ENCODE results near the gene MAG.

MAG gene

GRCh38 chr19:35306473-35307246, 14.7 kb downstream of the MAG start:
- no peak for DNase-seq (ENCODE audit: insufficient read length, low spot score)
- no peak for FAIRE-seq
- no peak for TF ChIP-seq POLR2A (IDR thresholded peaks at IDR 0.05; ENCODE audit: low read depth, low read length)

- FAIRE-seq: no peak
- TF ChIP-seq POLR2A (IDR thresholded peaks at IDR 0.05; ENCODE audit: low read depth, low read length): no peak
These were observed 16.0 kb downstream of the MAG start for GRCh38 chr19:35307931-35308330.

GRCh38 chr19:35308910-35309309, 16.9 kb downstream of the MAG start:
- FAIRE-seq: no peak
- DNase-seq (ENCODE audit: insufficient read length, low spot score): no peak
- no peak for TF ChIP-seq POLR2A (IDR thresholded peaks at IDR 0.05; ENCODE audit: low read depth, low read length)

More at GRCh38 chr19:35307931-35308330, 16.0 kb downstream of the MAG start:
- DNase-seq (ENCODE audit: insufficient read length, low spot score): no peak

DNA sequence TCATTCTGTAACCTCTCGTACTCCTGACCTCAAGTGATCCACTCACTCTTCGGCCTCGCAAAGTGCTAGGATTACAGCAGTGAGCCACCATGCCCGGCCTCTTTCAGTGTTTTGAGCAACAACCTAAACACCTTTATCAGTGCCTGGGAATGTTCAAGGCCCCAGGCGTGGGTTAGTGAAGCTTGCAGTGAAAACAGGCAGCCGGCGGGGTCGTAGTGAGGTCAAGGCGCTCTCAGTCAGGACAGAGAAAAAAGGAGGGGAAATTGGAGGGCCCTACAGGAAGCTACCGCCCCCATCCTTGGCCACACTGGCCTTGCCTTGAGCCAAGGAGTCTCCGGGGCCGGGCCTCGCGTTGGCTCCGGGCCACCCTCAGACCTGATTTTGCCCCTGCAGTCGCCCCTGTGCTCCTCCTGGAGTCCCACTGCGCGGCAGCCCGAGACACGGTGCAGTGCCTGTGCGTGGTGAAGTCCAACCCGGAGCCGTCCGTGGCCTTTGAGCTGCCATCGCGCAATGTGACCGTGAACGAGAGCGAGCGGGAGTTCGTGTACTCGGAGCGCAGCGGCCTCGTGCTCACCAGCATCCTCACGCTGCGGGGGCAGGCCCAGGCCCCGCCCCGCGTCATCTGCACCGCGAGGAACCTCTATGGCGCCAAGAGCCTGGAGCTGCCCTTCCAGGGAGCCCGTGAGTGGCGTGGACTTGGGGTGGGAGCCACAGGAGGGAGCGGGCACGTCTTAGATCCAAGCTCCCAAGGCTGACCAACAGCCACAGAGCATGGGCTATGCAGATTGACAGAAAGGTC, 17.7 kb downstream of the MAG start:
- TF ChIP-seq POLR2A (IDR thresholded peaks at IDR 0.05; ENCODE audit: low read depth, low read length): no peak
- FAIRE-seq: no peak
- DNase-seq (ENCODE audit: insufficient read length, low spot score): no peak

- DNase-seq (ENCODE audit: insufficient read length, low spot score) (no peak), FAIRE-seq (no peak)
- no peak for TF ChIP-seq POLR2A (IDR thresholded peaks at IDR 0.05; ENCODE audit: low read depth, low read length)
These were observed 18.4 kb downstream of the MAG start for GRCh38 chr19:35310331-35310730.

- TF ChIP-seq POLR2A (IDR thresholded peaks at IDR 0.05; ENCODE audit: low read depth, low read length): no peak
- no peak for DNase-seq (ENCODE audit: insufficient read length, low spot score)
- no peak for FAIRE-seq
These were observed 19.0 kb downstream of the MAG start for GRCh38 chr19:35310811-35311465.

DNA sequence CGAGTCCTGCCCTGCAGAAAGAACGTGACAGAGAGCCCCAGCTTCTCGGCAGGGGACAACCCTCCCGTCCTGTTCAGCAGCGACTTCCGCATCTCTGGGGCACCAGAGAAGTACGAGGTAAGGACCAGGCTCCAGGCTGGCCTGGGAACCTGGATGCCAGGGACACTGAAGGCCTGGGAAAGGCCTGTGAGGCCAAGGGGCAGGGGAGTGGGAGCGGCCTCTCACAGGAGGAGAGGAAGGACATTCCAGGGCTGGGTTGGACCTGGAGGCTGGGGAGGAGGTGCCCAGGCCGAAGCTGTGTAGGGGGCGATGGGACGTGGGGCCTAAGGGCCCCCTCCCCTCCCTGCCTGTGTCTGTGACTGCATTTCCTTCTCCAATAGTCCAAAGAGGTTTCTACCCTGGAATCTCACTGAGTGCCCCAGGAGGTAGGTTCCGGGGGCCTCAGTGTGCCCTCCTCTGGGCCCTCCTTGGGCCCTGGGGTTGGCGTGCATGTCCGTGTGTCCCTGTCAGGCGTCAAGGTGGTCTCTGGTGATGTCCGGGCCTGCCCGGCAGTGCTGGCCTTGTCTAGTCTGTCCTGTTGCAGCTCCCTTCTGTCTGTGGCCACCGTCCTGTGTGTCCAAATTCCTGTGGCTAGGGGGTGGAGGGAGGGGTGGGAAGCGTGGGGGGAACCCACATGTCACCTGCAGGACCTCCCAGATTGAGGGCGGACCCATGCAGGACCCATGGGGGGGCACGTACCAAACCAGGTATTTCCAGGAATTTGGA, 20.1 kb downstream of the MAG start:
- FAIRE-seq (no peak), DNase-seq (ENCODE audit: insufficient read length, low spot score) (no peak)
- TF ChIP-seq POLR2A (IDR thresholded peaks at IDR 0.05; ENCODE audit: low read depth, low read length): no peak

DNA sequence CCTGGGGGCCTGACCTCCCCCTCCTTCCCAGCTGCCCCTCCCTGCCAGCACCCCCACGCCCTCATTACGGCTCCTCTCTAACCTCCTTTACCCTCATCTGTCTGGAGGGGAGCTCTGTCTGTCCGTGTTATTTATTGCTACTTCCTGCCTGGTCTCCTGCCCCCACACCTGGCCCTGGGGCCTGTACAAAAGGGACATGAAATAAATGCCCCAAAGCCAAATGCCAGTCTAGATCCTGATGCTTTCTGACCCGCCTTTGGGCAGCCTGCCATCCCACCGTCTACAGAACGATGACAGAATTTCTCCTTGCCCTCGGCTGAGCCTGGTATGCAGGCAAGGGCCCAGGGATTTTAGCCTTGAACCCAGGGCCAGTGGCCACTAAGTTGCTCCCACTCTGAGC, 21.6 kb downstream of the MAG start:
- FAIRE-seq (no peak), DNase-seq (ENCODE audit: insufficient read length, low spot score) (no peak)
- no peak for TF ChIP-seq POLR2A (IDR thresholded peaks at IDR 0.05; ENCODE audit: low read depth, low read length)

DNA sequence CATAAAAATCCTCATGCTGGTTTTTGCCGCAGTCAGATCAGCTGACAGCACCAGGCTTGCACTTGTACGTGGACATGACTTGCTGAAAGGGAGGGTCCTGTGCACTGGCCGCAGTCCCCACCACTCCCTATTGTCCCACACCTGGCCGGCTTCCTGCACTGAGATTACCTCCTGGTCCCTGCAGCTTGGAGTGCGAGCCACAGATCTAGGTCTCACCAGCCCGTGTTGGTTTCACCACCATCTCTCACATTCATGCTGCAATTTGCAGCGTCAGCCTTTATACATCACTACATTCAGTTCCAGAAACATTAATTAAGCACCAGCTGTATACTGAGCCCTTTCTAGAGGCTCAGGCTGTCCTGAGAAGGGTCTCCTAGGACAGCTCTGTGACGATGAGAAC, 22.1 kb downstream of the MAG start:
- no peak for TF ChIP-seq POLR2A (IDR thresholded peaks at IDR 0.05; ENCODE audit: low read depth, low read length)
- FAIRE-seq: no peak
- DNase-seq (ENCODE audit: insufficient read length, low spot score): no peak

DNA sequence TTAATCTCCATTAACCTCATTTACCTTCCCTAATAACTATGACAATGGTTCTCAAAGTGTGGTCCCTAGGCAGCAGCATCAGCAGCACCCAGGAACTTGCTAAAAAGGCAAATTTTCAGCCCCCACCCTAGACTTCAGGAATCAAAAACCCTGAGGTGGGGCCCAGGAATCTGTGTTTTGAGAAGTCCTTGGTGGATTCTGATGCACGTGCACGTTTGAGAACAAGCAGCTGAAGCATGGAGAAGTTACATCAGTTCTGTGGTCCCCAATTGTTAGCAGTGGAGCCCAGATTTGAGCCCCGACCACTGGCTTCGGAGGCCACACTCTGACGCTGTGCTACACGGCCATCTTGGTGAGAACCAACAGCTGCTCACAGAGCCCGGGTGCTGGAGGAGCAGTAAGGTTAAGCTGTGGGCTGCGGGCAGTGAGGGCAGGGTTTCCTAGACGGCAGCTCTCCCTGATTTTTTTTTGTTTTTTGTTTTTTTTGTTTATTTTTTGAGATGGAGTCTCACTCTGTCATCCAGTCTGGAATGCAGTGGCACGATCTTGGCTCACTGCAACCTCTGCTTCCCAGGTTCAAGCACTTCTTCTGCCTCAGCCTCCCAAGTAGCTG, 23.0 kb downstream of the MAG start:
- no peak for TF ChIP-seq POLR2A (IDR thresholded peaks at IDR 0.05; ENCODE audit: low read depth, low read length)
- FAIRE-seq: no peak
- DNase-seq (ENCODE audit: insufficient read length, low spot score): no peak

GRCh38 chr19:35315883-35316282, 23.9 kb downstream of the MAG start:
- TF ChIP-seq POLR2A (IDR thresholded peaks at IDR 0.05; ENCODE audit: low read depth, low read length): no peak
- no peak for DNase-seq (ENCODE audit: insufficient read length, low spot score)
- no peak for FAIRE-seq

DNA sequence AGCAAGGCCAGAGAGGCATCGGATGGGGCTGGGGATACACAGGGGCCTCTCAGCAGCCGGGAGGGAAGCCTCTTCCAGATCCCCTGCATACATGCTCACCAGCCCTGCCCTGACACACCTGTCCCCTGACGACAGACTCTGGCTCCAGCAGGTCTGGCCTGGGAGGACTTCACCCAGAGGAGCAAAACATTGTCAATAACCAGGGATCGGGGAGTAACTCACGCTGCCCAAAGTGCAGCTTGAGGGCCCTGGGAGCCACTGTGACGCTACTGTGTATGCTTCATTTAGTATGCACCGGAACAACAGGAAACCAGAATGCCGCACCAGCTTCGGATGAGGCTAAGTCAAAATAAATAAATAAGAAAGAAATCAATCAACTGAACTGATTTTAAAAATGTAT, 24.6 kb downstream of the MAG start:
- no peak for TF ChIP-seq POLR2A (IDR thresholded peaks at IDR 0.05; ENCODE audit: low read depth, low read length)
- FAIRE-seq: no peak
- no peak for DNase-seq (ENCODE audit: insufficient read length, low spot score)

DNA sequence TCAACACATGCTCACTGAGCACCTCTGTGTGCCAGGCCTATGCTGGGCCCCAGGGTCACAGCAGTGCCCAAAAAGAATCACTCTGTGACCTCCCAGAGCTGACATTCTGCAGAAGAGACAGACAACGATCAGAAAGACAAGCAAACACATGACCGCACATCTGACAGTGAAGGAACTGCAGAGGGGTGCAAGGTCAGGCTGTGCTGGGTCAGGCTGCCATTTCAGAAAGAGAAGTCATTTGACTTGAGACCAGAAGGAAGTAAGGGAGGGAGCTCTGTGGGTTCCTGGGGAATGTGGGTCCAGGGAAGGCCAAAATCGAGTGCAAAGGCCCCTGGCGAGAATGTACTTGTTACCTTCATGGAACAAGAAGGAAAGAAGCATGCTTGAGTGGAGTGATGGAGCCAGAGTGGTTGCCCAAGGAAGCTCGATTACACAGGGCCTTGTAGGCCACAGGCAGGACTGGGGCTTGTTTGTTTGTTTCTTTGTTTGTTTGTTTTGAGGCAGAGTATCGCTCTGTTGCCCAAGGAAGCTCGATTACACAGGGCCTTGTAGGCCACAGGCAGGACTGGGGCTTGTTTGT, 25.6 kb downstream of the MAG start:
- FAIRE-seq: no peak

More for the DNA sequence above, 25.6 kb downstream of the MAG start:
- TF ChIP-seq POLR2A (IDR thresholded peaks at IDR 0.05; ENCODE audit: low read depth, low read length): no peak
- DNase-seq (ENCODE audit: insufficient read length, low spot score): no peak
